IPS-20b (cell line): ENCODE results near the gene CYP19A1.

Experiments used
- H3K27ac ChIP-seq: one replicate; pipeline ENCODE4 v1.5.1; 2013; ENCODE audit warnings: low read length
- H3K27me3 ChIP-seq: 2 replicates; pipeline ENCODE4 v1.6.1; 2013; ENCODE audit warnings: mild to moderate bottlenecking, low read length, inconsistent platforms; ENCODE audit not compliant: insufficient read depth
- H3K36me3 ChIP-seq: 2 replicates; pipeline ENCODE4 v1.6.1; 2013; ENCODE audit warnings: low read depth, mild to moderate bottlenecking, inconsistent platforms, low read length, moderate library complexity; ENCODE audit not compliant: insufficient read depth
- H3K4me1 ChIP-seq: 2 replicates; pipeline ENCODE4 v1.6.1; 2013; ENCODE audit warnings: mild to moderate bottlenecking, control low read depth, inconsistent platforms, low read length, moderate library complexity; ENCODE audit not compliant: insufficient read depth
- H3K4me3 ChIP-seq: 2 replicates; pipeline ENCODE4 v1.5.1; 2013; ENCODE audit warnings: mild to moderate bottlenecking, low read length, inconsistent platforms
- H3K9ac ChIP-seq: 2 replicates; pipeline ENCODE4 v1.6.1; 2013; ENCODE audit warnings: low read depth, mild to moderate bottlenecking, inconsistent platforms, low read length, moderate library complexity
- H3K9me3 ChIP-seq: 2 replicates; pipeline ENCODE4 v1.6.1; 2013; ENCODE audit warnings: mild to moderate bottlenecking, low read depth, low read length, inconsistent platforms; ENCODE audit not compliant: insufficient read depth

The CYP19A1 gene

DNA sequence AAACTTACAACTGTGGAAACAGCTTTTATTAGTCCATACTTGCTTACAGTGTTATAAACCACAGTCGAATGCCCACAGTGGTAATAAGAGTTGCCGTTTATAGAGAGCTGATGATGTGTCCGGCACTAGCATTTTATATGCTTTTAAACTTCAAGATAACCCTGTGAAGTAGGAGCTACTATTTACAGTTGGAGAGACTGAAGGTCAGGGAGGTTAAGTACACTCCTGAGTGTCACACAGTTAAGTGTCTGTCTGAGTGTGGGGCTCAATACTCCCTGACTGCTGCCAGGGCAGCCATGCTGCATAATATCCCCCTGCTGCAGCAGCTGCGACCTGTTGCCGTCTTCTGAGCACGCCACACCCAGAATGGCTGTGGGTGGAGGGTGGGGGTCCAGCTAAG, 153.8 kb downstream of the CYP19A1 start:
- Histone ChIP-seq H3K27ac (no peak overlapping the region), H3K36me3 (no peaks in the 10 kb centered on the region), H3K27me3 (no peaks in the 10 kb centered on the region), H3K4me1 (no peaks in the 10 kb centered on the region), H3K9ac (no peak overlapping the region), H3K4me3 (no peak overlapping the region), H3K9me3 (no peaks in the 10 kb centered on the region)

DNA sequence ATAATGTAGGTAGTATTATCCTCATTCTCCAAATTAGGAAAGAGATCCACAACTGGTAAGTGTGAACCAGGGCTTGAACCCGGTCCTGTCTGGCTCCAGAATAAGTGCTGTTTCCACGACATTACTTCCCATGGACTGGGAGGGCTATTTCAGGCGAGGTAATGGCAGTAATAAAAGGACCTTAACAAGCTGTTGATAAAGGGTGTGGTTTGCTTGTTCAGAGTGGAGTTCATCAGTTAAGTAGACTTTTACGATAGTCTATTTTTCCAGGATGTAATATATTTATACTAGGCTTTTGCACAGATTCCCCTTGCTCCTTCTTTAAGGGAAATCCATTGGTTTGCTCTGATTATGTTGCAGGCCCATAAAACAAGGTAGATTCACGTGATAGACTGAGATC, 155.3 kb downstream of the CYP19A1 start:
- Histone ChIP-seq H3K4me3 (no peak overlapping the region), H3K4me1 (no peaks in the 10 kb centered on the region), H3K27me3 (no peaks in the 10 kb centered on the region), H3K27ac (no peak overlapping the region), H3K9me3 (no peaks in the 10 kb centered on the region), H3K9ac (no peak overlapping the region), H3K36me3 (no peaks in the 10 kb centered on the region)

DNA sequence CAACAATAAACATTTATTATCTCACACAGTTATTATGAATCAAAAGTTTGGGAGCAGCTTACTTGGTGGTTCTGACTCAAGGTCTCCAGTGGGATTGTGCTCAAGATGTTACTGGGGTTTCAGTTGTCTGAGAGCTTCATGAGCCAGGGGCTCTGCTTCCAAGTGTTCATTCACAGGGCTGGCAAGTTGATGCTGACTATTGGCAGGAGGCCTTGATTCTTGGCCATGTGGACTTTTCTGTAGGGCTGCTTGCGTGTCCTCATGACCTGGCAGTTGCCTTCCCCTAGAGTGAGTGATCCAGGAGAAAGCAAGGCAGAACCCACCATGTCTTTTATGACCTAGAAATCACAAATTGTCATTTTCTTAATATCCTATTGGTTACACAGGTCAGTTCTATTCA, 156.5 kb downstream of the CYP19A1 start:
- no peak overlapping the region for H3K9ac ChIP-seq
- no peak overlapping the region for H3K27ac ChIP-seq
- H3K36me3 ChIP-seq: no peaks in the 10 kb centered on the region
- H3K27me3 ChIP-seq: no peaks in the 10 kb centered on the region
- H3K9me3 ChIP-seq: no peaks in the 10 kb centered on the region
- no peak overlapping the region for H3K4me3 ChIP-seq
- no peaks in the 10 kb centered on the region for H3K4me1 ChIP-seq

DNA sequence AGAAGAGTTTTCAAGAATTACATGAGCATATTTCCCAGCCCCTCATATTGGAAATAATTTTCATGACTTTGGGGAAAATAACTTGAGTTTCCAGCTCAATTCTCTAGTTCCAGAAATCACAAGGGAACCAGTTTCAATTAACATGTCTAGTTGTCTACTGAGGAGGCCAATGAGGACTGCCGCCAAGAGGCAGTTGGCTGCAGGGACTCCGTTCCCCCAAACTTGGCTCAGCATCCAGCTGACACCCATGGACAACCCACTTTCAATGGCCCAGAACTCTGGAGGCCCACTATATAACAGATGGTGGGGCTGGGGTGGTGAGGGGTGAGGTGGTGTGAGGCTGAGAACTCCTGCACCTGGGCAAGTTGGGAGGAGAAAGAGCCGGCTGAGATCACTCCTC, 157.2 kb downstream of the CYP19A1 start:
- H3K27ac ChIP-seq: no peak overlapping the region
- no peak overlapping the region for H3K4me3 ChIP-seq
- no peaks in the 10 kb centered on the region for H3K4me1 ChIP-seq
- H3K27me3 ChIP-seq: no peaks in the 10 kb centered on the region
- H3K9ac ChIP-seq: no peak overlapping the region
- H3K36me3 ChIP-seq: no peaks in the 10 kb centered on the region
- no peaks in the 10 kb centered on the region for H3K9me3 ChIP-seq

DNA sequence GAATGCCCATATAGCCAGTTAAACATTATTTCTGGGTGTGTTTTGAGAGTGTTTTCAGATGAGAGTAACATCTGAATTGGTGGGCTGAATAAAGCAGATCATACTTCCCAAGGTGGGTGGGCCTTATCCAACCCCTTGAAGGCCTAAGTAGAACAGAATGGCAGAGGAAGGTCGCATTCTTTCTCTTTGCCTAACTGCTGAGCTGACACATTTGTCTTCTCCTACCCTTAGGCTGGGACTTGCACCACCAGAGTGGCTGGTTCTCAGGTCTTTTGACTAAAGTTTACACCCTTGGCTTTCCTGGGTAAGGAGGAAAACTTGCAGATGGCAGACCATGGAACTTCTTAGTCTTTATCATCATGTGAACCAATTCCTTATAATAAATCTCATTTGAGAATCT, 157.9 kb downstream of the CYP19A1 start:
- Histone ChIP-seq H3K27me3 (no peaks in the 10 kb centered on the region), H3K27ac (no peak overlapping the region), H3K9me3 (no peaks in the 10 kb centered on the region), H3K4me1 (no peaks in the 10 kb centered on the region), H3K9ac (no peak overlapping the region), H3K4me3 (no peak overlapping the region), H3K36me3 (no peaks in the 10 kb centered on the region)

DNA sequence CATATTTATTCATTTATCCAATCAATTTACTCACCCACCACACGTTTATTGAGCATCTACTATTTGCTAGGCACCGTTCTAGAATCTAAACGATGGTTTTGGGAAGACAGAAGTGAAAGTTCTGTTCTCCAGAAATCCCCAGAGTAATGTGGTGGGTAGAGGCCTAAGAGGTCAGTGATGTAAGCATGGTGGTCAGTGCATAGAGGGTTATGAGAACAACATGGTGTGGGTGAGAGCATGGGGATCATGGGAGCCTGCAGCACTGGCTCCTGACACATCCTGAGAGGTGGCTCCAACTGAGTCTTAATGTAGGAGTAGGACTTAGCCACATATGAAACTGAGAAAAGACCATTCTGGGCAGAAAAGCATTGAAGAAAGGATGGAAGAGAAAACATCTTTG, 158.4 kb downstream of the CYP19A1 start:
- Histone ChIP-seq H3K4me1 (no peaks in the 10 kb centered on the region), H3K9ac (no peak overlapping the region), H3K9me3 (no peaks in the 10 kb centered on the region), H3K27ac (no peak overlapping the region), H3K36me3 (no peaks in the 10 kb centered on the region), H3K4me3 (no peak overlapping the region), H3K27me3 (no peaks in the 10 kb centered on the region)

DNA sequence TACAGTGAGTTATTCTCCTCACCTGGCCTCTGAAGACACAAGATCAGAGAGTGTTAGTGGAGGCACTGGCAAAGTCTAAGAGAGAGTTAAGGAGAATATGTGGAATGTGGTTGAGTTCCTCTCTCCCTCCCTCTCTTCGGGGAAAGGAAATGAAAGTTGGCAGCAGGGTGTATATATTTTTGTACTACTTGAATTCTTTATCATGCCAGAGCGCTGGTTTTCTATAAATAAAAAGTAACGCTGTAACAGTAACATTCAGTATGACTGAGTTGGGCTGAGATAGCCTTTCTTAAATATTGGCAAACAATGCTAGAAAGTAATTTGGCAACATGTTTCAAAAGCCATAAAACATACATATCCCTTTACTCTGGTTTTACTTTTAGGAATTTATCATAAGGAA, 166.2 kb downstream of the CYP19A1 start:
- H3K9ac ChIP-seq: no peak overlapping the region
- no peak overlapping the region for H3K27ac ChIP-seq
- H3K27me3 ChIP-seq: no peaks in the 10 kb centered on the region
- H3K36me3 ChIP-seq: no peaks in the 10 kb centered on the region
- H3K4me1 ChIP-seq: no peaks in the 10 kb centered on the region
- no peaks in the 10 kb centered on the region for H3K9me3 ChIP-seq
- H3K4me3 ChIP-seq: no peak overlapping the region

DNA sequence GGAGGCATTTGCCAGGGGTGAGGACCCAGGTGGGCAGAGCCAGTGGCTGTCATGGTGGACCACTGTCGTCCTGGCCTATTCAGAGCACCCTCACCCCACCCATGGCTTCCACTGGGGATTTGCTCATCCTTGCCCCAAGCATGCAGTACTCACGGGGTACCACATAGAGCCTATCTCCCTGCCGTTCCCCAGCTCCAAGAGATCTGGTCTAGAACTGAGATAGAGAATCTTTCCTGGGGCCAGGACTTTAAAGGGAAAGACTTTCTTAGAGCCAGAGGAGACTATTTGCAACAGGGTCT, 166.8 kb downstream of the CYP19A1 start:
- H3K4me3 ChIP-seq: no peak overlapping the region
- no peak overlapping the region for H3K27ac ChIP-seq
- H3K9me3 ChIP-seq: no peaks in the 10 kb centered on the region
- H3K9ac ChIP-seq: no peak overlapping the region
- no peaks in the 10 kb centered on the region for H3K27me3 ChIP-seq
- no peaks in the 10 kb centered on the region for H3K4me1 ChIP-seq
- H3K36me3 ChIP-seq: no peaks in the 10 kb centered on the region

DNA sequence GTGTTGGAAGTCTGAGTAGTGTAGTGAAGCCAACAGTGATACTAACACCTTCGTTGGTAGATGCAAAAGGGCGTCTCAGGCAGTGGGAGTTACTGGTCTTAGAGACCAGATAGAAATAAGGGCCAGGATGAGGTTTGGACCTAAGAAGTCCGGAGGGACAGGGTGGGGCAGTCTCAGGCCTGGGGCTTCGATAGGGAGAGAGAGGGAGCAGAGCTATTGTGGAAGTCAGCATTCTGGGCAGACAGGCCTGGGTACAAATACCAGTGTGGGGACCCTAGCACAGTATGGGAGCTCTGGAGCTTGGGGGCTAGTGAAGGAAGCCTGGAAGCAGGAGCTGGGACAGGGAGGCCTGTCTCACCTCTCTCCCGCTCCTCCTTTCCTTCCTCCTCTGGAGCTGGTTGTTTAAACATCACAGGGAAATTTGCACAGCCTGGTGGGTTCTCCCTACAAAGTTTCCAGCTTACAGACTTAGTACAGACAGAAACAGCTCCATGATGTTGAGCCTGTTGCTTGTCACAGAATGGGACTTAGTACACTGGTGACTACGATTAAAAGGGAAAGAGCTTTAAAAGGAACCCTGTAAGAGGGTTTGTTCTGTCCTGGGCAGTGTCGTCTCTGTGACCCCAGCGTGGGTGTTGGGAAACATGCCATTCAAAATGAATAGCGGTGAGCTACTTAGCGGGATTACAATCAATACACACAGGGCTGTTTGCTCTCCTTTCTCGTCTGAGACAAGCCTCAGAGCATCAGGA, 167.3 kb downstream of the CYP19A1 start:
- Histone ChIP-seq H3K9me3 (no peaks in the 10 kb centered on the region), H3K4me1 (no peaks in the 10 kb centered on the region), H3K27me3 (no peaks in the 10 kb centered on the region), H3K36me3 (no peaks in the 10 kb centered on the region), H3K9ac (no peak overlapping the region), H3K27ac (no peak overlapping the region), H3K4me3 (no peak overlapping the region)

DNA sequence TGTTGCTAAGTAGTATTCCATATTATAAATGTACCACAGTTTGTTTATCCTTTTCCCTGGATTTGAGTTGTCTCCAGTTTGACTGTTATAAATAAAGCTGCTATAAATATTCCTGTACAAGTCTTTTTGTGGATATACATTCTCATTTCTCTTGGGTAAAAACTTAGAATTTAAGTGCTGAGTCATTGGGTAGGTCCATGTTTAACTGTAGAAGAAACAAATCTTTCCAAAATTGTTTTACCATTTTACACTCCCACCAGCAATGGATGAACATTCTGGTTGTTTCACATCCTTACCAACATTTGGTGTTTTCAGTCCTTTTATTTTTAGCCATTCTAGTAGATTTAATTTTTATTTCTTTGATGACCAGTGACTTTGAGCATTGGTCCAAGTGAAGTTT, 169.7 kb downstream of the CYP19A1 start:
- H3K36me3 ChIP-seq: no peaks in the 10 kb centered on the region
- H3K9me3 ChIP-seq: no peaks in the 10 kb centered on the region
- H3K27ac ChIP-seq: no peak overlapping the region
- H3K27me3 ChIP-seq: no peaks in the 10 kb centered on the region
- no peak overlapping the region for H3K4me3 ChIP-seq
- H3K4me1 ChIP-seq: no peaks in the 10 kb centered on the region
- no peak overlapping the region for H3K9ac ChIP-seq

DNA sequence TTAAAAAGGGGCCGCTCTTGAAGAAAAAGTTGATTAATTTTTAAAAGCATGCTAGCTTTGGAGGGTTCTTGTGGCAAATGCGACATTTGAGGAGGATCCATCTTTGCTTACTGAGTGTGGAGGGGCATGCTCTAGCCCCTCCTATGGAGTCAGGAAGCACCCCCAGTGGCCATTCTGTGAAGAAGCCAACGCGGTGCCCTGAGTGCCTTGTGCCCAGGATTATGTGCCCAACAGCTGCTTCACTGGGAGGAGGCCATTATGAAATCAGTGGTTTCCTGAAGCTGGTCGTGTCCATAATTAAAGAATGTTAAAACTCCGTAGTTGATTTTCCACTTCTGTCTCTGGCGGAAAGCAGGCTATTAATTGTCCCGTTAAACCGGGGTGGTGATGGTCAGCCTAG, 174.6 kb downstream of the CYP19A1 start:
- Histone ChIP-seq H3K27me3 (no peaks in the 10 kb centered on the region), H3K4me3 (no peak overlapping the region), H3K4me1 (peaks cover 3% of the 10 kb centered on the region; the same call in 1 of the 2 replicates), H3K9ac (no peak overlapping the region), H3K36me3 (no peaks in the 10 kb centered on the region), H3K9me3 (no peaks in the 10 kb centered on the region), H3K27ac (no peak overlapping the region)

DNA sequence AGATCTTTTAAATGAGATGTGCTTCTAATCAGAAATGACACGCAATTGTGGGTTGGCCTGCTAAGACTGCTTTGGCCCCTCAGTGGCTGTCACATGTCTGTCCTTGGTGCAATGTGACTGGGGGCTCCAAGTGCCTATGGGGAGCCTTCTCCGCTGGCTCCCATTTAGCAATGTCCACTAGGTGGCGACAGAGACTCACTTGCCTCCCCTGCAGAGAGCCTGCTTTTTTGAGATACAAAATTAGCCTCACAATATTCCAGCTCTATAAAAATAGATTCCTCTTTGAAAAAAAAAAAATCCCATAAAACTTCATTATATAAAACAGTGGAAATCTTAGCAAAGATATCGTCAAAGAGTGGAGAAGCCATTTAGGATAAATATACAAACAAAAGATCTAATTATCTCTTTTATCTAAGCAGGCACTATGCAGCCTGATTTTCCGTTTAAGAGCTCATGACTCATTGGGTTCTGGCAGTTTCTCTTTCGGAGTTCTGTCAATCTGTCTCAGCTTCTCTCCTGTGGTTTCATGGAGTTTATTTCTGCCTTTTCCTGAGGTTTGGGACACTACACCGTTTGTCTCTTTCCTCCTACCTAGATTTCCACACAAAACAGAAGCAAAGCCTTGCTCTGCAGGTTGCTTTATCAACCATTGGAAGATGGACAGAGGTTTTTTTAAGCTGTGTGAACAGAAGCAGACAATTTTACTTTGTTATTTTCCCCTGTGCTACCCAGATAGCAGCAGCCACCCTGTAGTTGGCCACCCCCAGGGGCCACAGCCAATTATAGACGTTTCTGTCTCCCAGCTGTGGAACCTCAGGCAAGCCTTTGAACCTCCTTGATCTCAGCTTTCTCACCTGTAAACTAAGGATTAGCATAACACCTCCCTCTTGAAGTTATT, 175.3 kb downstream of the CYP19A1 start:
- no peak overlapping the region for H3K27ac ChIP-seq
- no peak overlapping the region for H3K9ac ChIP-seq
- H3K4me3 ChIP-seq: no peak overlapping the region; the same call in 1 of the 2 replicates

More for the DNA sequence above, 175.3 kb downstream of the CYP19A1 start:
- Histone ChIP-seq H3K36me3 (no peaks in the 10 kb centered on the region), H3K27me3 (no peaks in the 10 kb centered on the region), H3K4me1 (peaks cover 3% of the 10 kb centered on the region; the same call in 1 of the 2 replicates), H3K9me3 (no peaks in the 10 kb centered on the region)
